WTC11 (cell line): ENCODE data around the gene DYRK2.

ENCODE experiments used
- AFF4 ChIP-seq: sonication (generic); formaldehyde crosslinking; IDR thresholded peaks from 2 replicates; pipeline ENCODE4 v1.8.1; 2023; ENCODE audit warnings: mild to moderate bottlenecking, missing genetic modification reagents, borderline replicate concordance
- ATF2 ChIP-seq: sonication (generic); formaldehyde crosslinking; IDR thresholded peaks from 2 replicates; pipeline ENCODE4 v1.8.1; 2022; ENCODE audit warnings: low read depth, missing genetic modification reagents, borderline replicate concordance
- CREB1 ChIP-seq: sonication (generic); formaldehyde crosslinking; IDR thresholded peaks from 2 replicates; pipeline ENCODE4 v1.8.0; 2023; ENCODE audit warnings: mild to moderate bottlenecking, missing genetic modification reagents
- CTCF ChIP-seq: fragments of 200-600 bp; IDR thresholded peaks from 2 replicates; pipeline ENCODE4 v1.8.0; 2022; ENCODE audit warnings: antibody characterized with exemption
- E2F5 ChIP-seq: sonication (generic); formaldehyde crosslinking; IDR thresholded peaks from 2 replicates; pipeline ENCODE4 v1.8.1; 2022; ENCODE audit warnings: mild to moderate bottlenecking, moderate library complexity, missing genetic modification reagents
- ETV6 ChIP-seq: sonication (generic); formaldehyde crosslinking; IDR thresholded peaks from 2 replicates; pipeline ENCODE4 v1.8.1; 2022; ENCODE audit warnings: mild to moderate bottlenecking, missing genetic modification reagents
- JUN ChIP-seq: sonication (generic); formaldehyde crosslinking; IDR thresholded peaks from 2 replicates; pipeline ENCODE4 v1.8.0; 2023; ENCODE audit warnings: mild to moderate bottlenecking, missing genetic modification reagents
- MAX ChIP-seq: sonication (generic); formaldehyde crosslinking; IDR thresholded peaks from 2 replicates; pipeline ENCODE4 v1.8.0; 2022; ENCODE audit warnings: mild to moderate bottlenecking, missing genetic modification reagents
- NR3C1 ChIP-seq: sonication (generic); formaldehyde crosslinking; conservative IDR thresholded peaks from 2 replicates; pipeline ENCODE4 v1.8.1; 2023; ENCODE audit warnings: low read depth, mild to moderate bottlenecking, missing genetic modification reagents
- USF2 ChIP-seq: sonication (generic); formaldehyde crosslinking; IDR thresholded peaks from 2 replicates; pipeline ENCODE4 v1.8.1; 2023; ENCODE audit warnings: mild to moderate bottlenecking, missing genetic modification reagents, moderate library complexity
- ZBTB21 ChIP-seq: sonication (generic); formaldehyde crosslinking; IDR thresholded peaks from 2 replicates; pipeline ENCODE4 v1.8.1; 2023; ENCODE audit warnings: mild to moderate bottlenecking, missing genetic modification reagents, borderline replicate concordance
- ZBTB43 ChIP-seq: sonication (generic); formaldehyde crosslinking; IDR thresholded peaks from 2 replicates; pipeline ENCODE4 v1.8.1; 2023; ENCODE audit warnings: mild to moderate bottlenecking, missing genetic modification reagents

- no peak for TF ChIP-seq CTCF
- TF ChIP-seq ETV6 (CRISPR knock-in tag): no peak
- no peak for TF ChIP-seq ATF2
- TF ChIP-seq ZBTB43: no peak
- TF ChIP-seq USF2 (CRISPR knock-in tag): no peak
- no peak for TF ChIP-seq NR3C1
- TF ChIP-seq ZBTB21: no peak
- no peak for TF ChIP-seq JUN (CRISPR knock-in tag)
- TF ChIP-seq MAX (CRISPR knock-in tag): no peak
- TF ChIP-seq E2F5 (CRISPR knock-in tag): no peak
- TF ChIP-seq AFF4 (CRISPR knock-in tag): no peak
- TF ChIP-seq CREB1 (CRISPR knock-in tag): no peak
Observed at GRCh38 chr12:67656251-67656650, 7.7 kb downstream of the DYRK2 start.
